DOHH2 (cell line): Measurements from ENCODE around the gene CYTH1.

Experiments
- EZH2phosphoT487 ChIP-seq: fragments of 200-600 bp; sonication (generic); IDR thresholded peaks from 2 replicates; pipeline ENCODE4 v1.6.1; 2017; ENCODE audit warnings: borderline replicate concordance, mild to moderate bottlenecking, antibody characterized with exemption, low read length, moderate library complexity, mixed read lengths
- TF ChIP-seq, protein P1 (sequence below): fragments of 200-600 bp; sonication (generic); IDR thresholded peaks from one replicate; pipeline ENCODE4 v1.5.1; 2014; ENCODE audit warnings: antibody characterized with exemption, mild to moderate bottlenecking, low read depth, low read length; ENCODE audit not compliant: poor library complexity, severe bottlenecking

DNA sequence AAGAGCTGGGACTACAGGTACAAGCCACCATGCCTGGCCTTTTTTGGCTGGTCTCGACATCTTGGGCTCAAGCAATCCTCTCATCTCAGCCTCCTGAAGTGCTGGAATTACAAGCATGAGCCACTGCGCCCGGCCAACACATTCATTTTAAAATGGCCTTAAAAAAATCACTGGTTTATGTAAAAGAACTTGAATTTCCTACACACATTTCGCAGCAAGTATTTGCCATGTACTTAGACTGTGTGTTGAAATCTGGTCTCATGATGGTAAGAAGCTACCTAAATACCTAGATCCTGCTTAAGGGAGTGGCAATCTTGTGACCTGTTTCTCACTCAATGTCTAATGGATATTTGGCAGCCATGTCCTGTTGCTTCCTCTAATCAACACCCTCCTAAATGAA lies 8.5 kb upstream of the CYTH1 start:
- TF ChIP-seq, protein P1, sequence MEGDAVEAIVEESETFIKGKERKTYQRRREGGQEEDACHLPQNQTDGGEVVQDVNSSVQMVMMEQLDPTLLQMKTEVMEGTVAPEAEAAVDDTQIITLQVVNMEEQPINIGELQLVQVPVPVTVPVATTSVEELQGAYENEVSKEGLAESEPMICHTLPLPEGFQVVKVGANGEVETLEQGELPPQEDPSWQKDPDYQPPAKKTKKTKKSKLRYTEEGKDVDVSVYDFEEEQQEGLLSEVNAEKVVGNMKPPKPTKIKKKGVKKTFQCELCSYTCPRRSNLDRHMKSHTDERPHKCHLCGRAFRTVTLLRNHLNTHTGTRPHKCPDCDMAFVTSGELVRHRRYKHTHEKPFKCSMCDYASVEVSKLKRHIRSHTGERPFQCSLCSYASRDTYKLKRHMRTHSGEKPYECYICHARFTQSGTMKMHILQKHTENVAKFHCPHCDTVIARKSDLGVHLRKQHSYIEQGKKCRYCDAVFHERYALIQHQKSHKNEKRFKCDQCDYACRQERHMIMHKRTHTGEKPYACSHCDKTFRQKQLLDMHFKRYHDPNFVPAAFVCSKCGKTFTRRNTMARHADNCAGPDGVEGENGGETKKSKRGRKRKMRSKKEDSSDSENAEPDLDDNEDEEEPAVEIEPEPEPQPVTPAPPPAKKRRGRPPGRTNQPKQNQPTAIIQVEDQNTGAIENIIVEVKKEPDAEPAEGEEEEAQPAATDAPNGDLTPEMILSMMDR: no peak
- TF ChIP-seq EZH2phosphoT487: no peak
